K562 (cell line): ENCODE data around the gene SIGLEC5. TPM values are rescaled to one million over a fixed set of nuclear protein-coding genes. Genes with fewer than 3 reads are reported as not detected.

Experiments used
- CEBPG ChIP-seq, 3 experiments: fragments of 200-800 bp in 1 of 3; sonication (Bioruptor generic) in 1 of 3; sonication (generic) in 1 of 3; formaldehyde crosslinking in 1 of 3; IDR thresholded peaks in 2 of 3; conservative IDR thresholded peaks in 1 of 3; 2 replicates each; pipeline versions ENCODE4 v1.6.1 to v1.8.0; 2016 to 2022; ENCODE audit warnings: missing compliant biosample characterization in 2 of 3, missing genetic modification characterization in 2 of 3, mild to moderate bottlenecking in 1 of 3, missing genetic modification reagents in 1 of 3
- CHD1 ChIP-seq: fragments of 200-600 bp; sonication (generic); IDR thresholded peaks from one replicate; pipeline ENCODE4 v1.6.1; 2012; ENCODE audit warnings: mild to moderate bottlenecking, moderate library complexity, low read length, inconsistent platforms
- EP300 ChIP-seq: IDR thresholded peaks from 2 replicates; pipeline ENCODE4 v1.6.1; 2012; ENCODE audit warnings: low read length, improper control_type of control experiment
- HMGN3 ChIP-seq: IDR thresholded peaks from 2 replicates; pipeline ENCODE4 v1.6.1; 2011; ENCODE audit warnings: borderline replicate concordance, low read depth, mild to moderate bottlenecking, mixed read lengths, low read length; ENCODE audit not compliant: insufficient read length; ENCODE audit errors: extremely low read depth
- KLF6 ChIP-seq: fragments of 250-450 bp; sonication (Bioruptor Pico); IDR thresholded peaks from 2 replicates; pipeline ENCODE4 v1.4.0; 2020; ENCODE audit warnings: mild to moderate bottlenecking, moderate library complexity, borderline replicate concordance
- TAL1 ChIP-seq: fragments of 450-650 bp; IDR thresholded peaks from 2 replicates; pipeline ENCODE4 v1.6.1; 2016; ENCODE audit warnings: mild to moderate bottlenecking
- TEAD4 ChIP-seq, 2 experiments: sonication (generic) in 1 of 2; formaldehyde crosslinking in 1 of 2; IDR thresholded peaks; 2 replicates each; pipeline versions ENCODE4 v1.6.1 to v1.8.0; 2012 to 2022; ENCODE audit warnings: borderline replicate concordance in 1 of 2, inconsistent platforms in 1 of 2, low read length in 1 of 2, mild to moderate bottlenecking in 1 of 2, missing genetic modification reagents in 1 of 2
- ZFP30 ChIP-seq: fragments of 250-450 bp; sonication (Bioruptor Pico); IDR thresholded peaks from 2 replicates; pipeline ENCODE4 v1.8.0; 2022; ENCODE audit warnings: moderate library complexity, mild to moderate bottlenecking, inconsistent platforms, borderline replicate concordance
- polyA plus RNA-seq, 8 experiments: library from polyadenylated mRNA; depleted of rRNA in 4 of 8; stranded (reverse) in 5 of 8; unstranded in 3 of 8; fragments of >200 nt; fragmentation: Nextera tagmentation in 2 of 8; fragmentation: Illumina TruSeq in 1 of 8; extraction: Ambion mirVana in 2 of 8; extraction: Trizol in 1 of 8; gene quantifications; 2 replicates each; pipeline versions ENCODE4 v1.2.1 to v1.2.3, GENCODE V29; 2011 to 2014; ENCODE audit warnings: inconsistent platforms in 1 of 8, missing spikeins in 1 of 8
- total RNA-seq, 7 experiments: library from RNA; depleted of rRNA in 6 of 7; stranded (reverse); fragments of >200 nt in 6 of 7; fragmentation: Illumina TruSeq in 2 of 7; extraction: Trizol in 2 of 7; gene quantifications; 2 replicates each; pipeline versions ENCODE4 v1.2.1 to v1.2.3, GENCODE V29; 2011 to 2021; ENCODE audit warnings: low replicate concordance in 1 of 7
- TF ChIP-seq, protein P1 (sequence below): fragments of 450-650 bp; IDR thresholded peaks from 2 replicates; pipeline ENCODE4 v1.6.1; 2014; ENCODE audit warnings: low read depth, mild to moderate bottlenecking, moderate library complexity, borderline replicate concordance
- TF ChIP-seq, protein P2 (sequence below): fragments of 250-450 bp; sonication (Bioruptor Pico); IDR thresholded peaks from 2 replicates; pipeline ENCODE4 v1.8.0; 2021; ENCODE audit warnings: borderline replicate concordance, mild to moderate bottlenecking, moderate library complexity; ENCODE audit not compliant: poor library complexity, severe bottlenecking
- TF ChIP-seq, protein P3 (sequence below): fragments of 450-650 bp; IDR thresholded peaks from 2 replicates; pipeline ENCODE4 v1.6.1; 2018; ENCODE audit warnings: mild to moderate bottlenecking, low read depth; ENCODE audit not compliant: partially characterized antibody
- TF ChIP-seq, protein P4 (sequence below): conservative IDR thresholded peaks from 2 replicates; pipeline ENCODE4 v1.6.1; 2011; ENCODE audit warnings: low read depth, mild to moderate bottlenecking, low read length; ENCODE audit not compliant: control insufficient read depth
- TF ChIP-seq, protein P5 (sequence below), 2 experiments: fragments of 150-350 bp in 1 of 2; IDR thresholded peaks; 2 replicates each; pipeline ENCODE4 v1.6.1; 2012 to 2016; ENCODE audit warnings: low read depth in 2 of 2, low read length in 2 of 2, mild to moderate bottlenecking in 1 of 2, moderate library complexity in 1 of 2

SIGLEC5 gene
- total and polyA plus RNA-seq, 9 of the 15 experiments (the other 6 are each of a cell fraction or from before 2014, with no cell fraction given), result 0.14 TPM; not detected in 8

DNA sequence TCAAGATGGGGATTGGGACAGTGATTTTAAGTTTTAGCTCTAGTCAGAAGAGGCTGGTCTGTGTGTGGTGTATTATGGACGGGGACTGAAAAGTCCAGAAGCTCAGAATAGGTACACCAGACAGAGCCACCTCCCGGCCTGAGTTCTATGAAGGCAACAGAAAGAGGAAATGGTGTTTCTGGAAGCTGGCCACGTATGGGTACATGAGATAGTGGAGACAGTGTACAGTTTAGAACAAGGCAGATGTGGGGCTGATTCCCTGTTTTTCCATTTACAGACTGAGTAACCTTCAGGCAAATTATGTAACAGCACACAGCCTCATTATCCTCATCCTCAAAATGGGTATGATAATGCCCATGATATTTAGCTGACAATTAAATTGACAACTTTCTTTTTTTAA is 57.8 kb downstream of the SIGLEC5 start (continued):
- TF ChIP-seq, protein P1, sequence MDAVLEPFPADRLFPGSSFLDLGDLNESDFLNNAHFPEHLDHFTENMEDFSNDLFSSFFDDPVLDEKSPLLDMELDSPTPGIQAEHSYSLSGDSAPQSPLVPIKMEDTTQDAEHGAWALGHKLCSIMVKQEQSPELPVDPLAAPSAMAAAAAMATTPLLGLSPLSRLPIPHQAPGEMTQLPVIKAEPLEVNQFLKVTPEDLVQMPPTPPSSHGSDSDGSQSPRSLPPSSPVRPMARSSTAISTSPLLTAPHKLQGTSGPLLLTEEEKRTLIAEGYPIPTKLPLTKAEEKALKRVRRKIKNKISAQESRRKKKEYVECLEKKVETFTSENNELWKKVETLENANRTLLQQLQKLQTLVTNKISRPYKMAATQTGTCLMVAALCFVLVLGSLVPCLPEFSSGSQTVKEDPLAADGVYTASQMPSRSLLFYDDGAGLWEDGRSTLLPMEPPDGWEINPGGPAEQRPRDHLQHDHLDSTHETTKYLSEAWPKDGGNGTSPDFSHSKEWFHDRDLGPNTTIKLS, result peak; percentile 62; the same call in 1 of the 2 replicates
- no peak for TF ChIP-seq HMGN3
- TF ChIP-seq, protein P2, sequence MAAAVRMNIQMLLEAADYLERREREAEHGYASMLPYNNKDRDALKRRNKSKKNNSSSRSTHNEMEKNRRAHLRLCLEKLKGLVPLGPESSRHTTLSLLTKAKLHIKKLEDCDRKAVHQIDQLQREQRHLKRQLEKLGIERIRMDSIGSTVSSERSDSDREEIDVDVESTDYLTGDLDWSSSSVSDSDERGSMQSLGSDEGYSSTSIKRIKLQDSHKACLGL (CRISPR knock-in tag), result no peak
- peak; percentile 42 for TF ChIP-seq TAL1
- TF ChIP-seq CHD1, result no peak
- no peak; the same call in 1 of the 2 replicates for TF ChIP-seq KLF6 (CRISPR knock-in tag)
- peak; percentile 77 for TF ChIP-seq TEAD4 (IDR thresholded peaks at IDR 0.05; ENCODE audit: low read length)
- no peak for TF ChIP-seq TEAD4 (CRISPR knock-in tag; IDR thresholded peaks at IDR 0.05; ENCODE audit: borderline replicate concordance)
- no peak for TF ChIP-seq ZFP30 (CRISPR knock-in tag)
- no peak for TF ChIP-seq CEBPG (CRISPR knock-in tag; IDR thresholded peaks at IDR 0.05)
- TF ChIP-seq CEBPG (tag; conservative IDR thresholded peaks at IDR 0.05 in 1 of 2, IDR thresholded peaks at IDR 0.05 in 1 of 2), result peak; percentile 51 to 56; a peak in 3 of 4 replicates
- TF ChIP-seq EP300, result 0 out of 2 replicates have a peak, but pooled peaks have one; percentile 43
- TF ChIP-seq, protein P3, sequence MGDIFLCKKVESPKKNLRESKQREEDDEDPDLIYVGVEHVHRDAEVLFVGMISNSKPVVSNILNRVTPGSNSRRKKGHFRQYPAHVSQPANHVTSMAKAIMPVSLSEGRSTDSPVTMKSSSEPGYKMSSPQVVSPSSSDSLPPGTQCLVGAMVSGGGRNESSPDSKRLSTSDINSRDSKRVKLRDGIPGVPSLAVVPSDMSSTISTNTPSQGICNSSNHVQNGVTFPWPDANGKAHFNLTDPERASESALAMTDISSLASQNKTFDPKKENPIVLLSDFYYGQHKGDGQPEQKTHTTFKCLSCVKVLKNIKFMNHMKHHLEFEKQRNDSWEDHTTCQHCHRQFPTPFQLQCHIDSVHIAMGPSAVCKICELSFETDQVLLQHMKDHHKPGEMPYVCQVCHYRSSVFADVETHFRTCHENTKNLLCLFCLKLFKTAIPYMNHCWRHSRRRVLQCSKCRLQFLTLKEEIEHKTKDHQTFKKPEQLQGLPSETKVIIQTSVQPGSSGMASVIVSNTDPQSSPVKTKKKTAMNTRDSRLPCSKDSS, result no peak
- TF ChIP-seq, protein P4, sequence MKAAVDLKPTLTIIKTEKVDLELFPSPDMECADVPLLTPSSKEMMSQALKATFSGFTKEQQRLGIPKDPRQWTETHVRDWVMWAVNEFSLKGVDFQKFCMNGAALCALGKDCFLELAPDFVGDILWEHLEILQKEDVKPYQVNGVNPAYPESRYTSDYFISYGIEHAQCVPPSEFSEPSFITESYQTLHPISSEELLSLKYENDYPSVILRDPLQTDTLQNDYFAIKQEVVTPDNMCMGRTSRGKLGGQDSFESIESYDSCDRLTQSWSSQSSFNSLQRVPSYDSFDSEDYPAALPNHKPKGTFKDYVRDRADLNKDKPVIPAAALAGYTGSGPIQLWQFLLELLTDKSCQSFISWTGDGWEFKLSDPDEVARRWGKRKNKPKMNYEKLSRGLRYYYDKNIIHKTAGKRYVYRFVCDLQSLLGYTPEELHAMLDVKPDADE, result no peak
- TF ChIP-seq, protein P5, sequence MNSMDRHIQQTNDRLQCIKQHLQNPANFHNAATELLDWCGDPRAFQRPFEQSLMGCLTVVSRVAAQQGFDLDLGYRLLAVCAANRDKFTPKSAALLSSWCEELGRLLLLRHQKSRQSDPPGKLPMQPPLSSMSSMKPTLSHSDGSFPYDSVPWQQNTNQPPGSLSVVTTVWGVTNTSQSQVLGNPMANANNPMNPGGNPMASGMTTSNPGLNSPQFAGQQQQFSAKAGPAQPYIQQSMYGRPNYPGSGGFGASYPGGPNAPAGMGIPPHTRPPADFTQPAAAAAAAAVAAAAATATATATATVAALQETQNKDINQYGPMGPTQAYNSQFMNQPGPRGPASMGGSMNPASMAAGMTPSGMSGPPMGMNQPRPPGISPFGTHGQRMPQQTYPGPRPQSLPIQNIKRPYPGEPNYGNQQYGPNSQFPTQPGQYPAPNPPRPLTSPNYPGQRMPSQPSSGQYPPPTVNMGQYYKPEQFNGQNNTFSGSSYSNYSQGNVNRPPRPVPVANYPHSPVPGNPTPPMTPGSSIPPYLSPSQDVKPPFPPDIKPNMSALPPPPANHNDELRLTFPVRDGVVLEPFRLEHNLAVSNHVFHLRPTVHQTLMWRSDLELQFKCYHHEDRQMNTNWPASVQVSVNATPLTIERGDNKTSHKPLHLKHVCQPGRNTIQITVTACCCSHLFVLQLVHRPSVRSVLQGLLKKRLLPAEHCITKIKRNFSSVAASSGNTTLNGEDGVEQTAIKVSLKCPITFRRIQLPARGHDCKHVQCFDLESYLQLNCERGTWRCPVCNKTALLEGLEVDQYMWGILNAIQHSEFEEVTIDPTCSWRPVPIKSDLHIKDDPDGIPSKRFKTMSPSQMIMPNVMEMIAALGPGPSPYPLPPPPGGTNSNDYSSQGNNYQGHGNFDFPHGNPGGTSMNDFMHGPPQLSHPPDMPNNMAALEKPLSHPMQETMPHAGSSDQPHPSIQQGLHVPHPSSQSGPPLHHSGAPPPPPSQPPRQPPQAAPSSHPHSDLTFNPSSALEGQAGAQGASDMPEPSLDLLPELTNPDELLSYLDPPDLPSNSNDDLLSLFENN (IDR thresholded peaks at IDR 0.05; ENCODE audit: low read depth in 2 of 2, low read length in 2 of 2), result 0 out of 4 replicates have a peak, but pooled peaks of 1 of the 2 experiments have one; percentile 8
